DND-41 (cell line): ENCODE data around the gene CD4.
A peak's percentile ranks its signal among the peaks of the same experiment; 100 is the strongest.

Source experiments
- ATAC-seq: fragments of 200-7000 bp; cut with Tn5 transposase; 3 replicates; pipeline ENCODE4 v1.9.1; 2021; ENCODE audit warnings: low read depth; ENCODE audit not compliant: insufficient read depth
- DNase-seq: peaks from one replicate; pipeline ENCODE4 v3.0.0-alpha.2; 2020
- H2AFZ ChIP-seq: 2 replicates; pipeline ENCODE4 v1.6.0; 2012; ENCODE audit warnings: low read depth, low read length
- H3K27ac ChIP-seq: 2 replicates; pipeline ENCODE4 v1.5.1; 2012; ENCODE audit warnings: low read length, inconsistent platforms
- H3K27me3 ChIP-seq: fragments of 200-600 bp; sonication (generic); 2 replicates; pipeline ENCODE4 v1.6.0; 2012; ENCODE audit warnings: low read length, mild to moderate bottlenecking, inconsistent platforms; ENCODE audit not compliant: insufficient read depth, poor library complexity
- H3K36me3 ChIP-seq: 2 replicates; pipeline ENCODE4 v1.5.1; 2012; ENCODE audit warnings: low read length, inconsistent platforms; ENCODE audit not compliant: insufficient read depth
- H3K4me1 ChIP-seq: 2 replicates; pipeline ENCODE4 v1.5.1; 2012; ENCODE audit warnings: mild to moderate bottlenecking, low read length; ENCODE audit not compliant: insufficient read depth
- H3K4me2 ChIP-seq: 2 replicates; pipeline ENCODE4 v1.6.0; 2012; ENCODE audit warnings: mild to moderate bottlenecking, moderate library complexity, low read length, inconsistent platforms; ENCODE audit not compliant: insufficient read depth
- H3K4me3 ChIP-seq, 2 experiments: fragments of 200-600 bp in 1 of 2; shearing (Covaris generic) in 1 of 2; 2 replicates each; pipeline ENCODE4 v1.5.1; 2012 to 2016; ENCODE audit warnings: inconsistent platforms in 2 of 2, low read length in 2 of 2, mild to moderate bottlenecking in 2 of 2, low read depth in 1 of 2, moderate library complexity in 1 of 2
- H3K79me2 ChIP-seq: 2 replicates; pipeline ENCODE4 v1.6.0; 2012; ENCODE audit warnings: low read length, inconsistent platforms; ENCODE audit not compliant: insufficient read depth
- H3K9ac ChIP-seq: 2 replicates; pipeline ENCODE4 v1.6.0; 2012; ENCODE audit warnings: low read depth, mild to moderate bottlenecking, inconsistent platforms, low read length, moderate library complexity
- H3K9me3 ChIP-seq: 2 replicates; pipeline ENCODE4 v1.5.1; 2012; ENCODE audit warnings: low read length, moderate library complexity, mild to moderate bottlenecking, inconsistent platforms; ENCODE audit not compliant: insufficient read depth, severe bottlenecking
- H4K20me1 ChIP-seq: 2 replicates; pipeline ENCODE4 v1.6.0; 2012; ENCODE audit warnings: low read length; ENCODE audit not compliant: insufficient read depth
- EZH2 ChIP-seq: IDR thresholded peaks from 3 replicates; pipeline ENCODE4 v1.6.1; 2012; ENCODE audit warnings: borderline replicate concordance, low read depth, mild to moderate bottlenecking, moderate library complexity, low read length, inconsistent platforms; ENCODE audit not compliant: severe bottlenecking
- TF ChIP-seq, protein P1 (sequence below): IDR thresholded peaks from 2 replicates; pipeline ENCODE4 v1.5.1; 2012; ENCODE audit warnings: borderline replicate concordance, low read length, moderate library complexity, mild to moderate bottlenecking; ENCODE audit not compliant: poor library complexity, severe bottlenecking; ENCODE audit errors: extremely low read depth

Gene CD4

GRCh38 chr12:6849976-6850560, 60.7 kb downstream of the CD4 start:
- H3K79me2 ChIP-seq = peaks cover 49% of the 10 kb centered on the region
- DNase-seq (no peak), ATAC-seq (no peak)
- H2AFZ ChIP-seq = no peak overlapping the region
- no peaks in the 10 kb centered on the region for H3K9me3 ChIP-seq
- peak overlapping the region; percentile 81 for H3K9ac ChIP-seq
- H3K27ac ChIP-seq = peak overlapping the region; percentile 99
- H3K4me3 ChIP-seq = peak overlapping the region; percentile 73 to 87
- H4K20me1 ChIP-seq = peaks cover 27% of the 10 kb centered on the region
- H3K4me2 ChIP-seq = peak overlapping the region; percentile 95
- H3K27me3 ChIP-seq = no peaks in the 10 kb centered on the region
- no peak for TF ChIP-seq EZH2
- peaks cover 57% of the 10 kb centered on the region for H3K36me3 ChIP-seq
- peaks cover 37% of the 10 kb centered on the region for H3K4me1 ChIP-seq

GRCh38 chr12:6850796-6851152, 61.4 kb downstream of the CD4 start:
- H3K27me3 ChIP-seq = no peaks in the 10 kb centered on the region
- peak overlapping the region; percentile 51 for H2AFZ ChIP-seq
- no peaks in the 10 kb centered on the region for H3K9me3 ChIP-seq
- peaks cover 57% of the 10 kb centered on the region for H3K79me2 ChIP-seq
- peaks cover 64% of the 10 kb centered on the region for H3K36me3 ChIP-seq
- H3K27ac ChIP-seq = peak overlapping the region; percentile 99
- H3K4me3 ChIP-seq = peak overlapping the region; percentile 73 to 87
- peaks cover 29% of the 10 kb centered on the region for H4K20me1 ChIP-seq
- peak overlapping the region; percentile 81 for H3K9ac ChIP-seq
- peak overlapping the region; percentile 95 for H3K4me2 ChIP-seq
- H3K4me1 ChIP-seq = peaks cover 37% of the 10 kb centered on the region
- TF ChIP-seq, protein P1, sequence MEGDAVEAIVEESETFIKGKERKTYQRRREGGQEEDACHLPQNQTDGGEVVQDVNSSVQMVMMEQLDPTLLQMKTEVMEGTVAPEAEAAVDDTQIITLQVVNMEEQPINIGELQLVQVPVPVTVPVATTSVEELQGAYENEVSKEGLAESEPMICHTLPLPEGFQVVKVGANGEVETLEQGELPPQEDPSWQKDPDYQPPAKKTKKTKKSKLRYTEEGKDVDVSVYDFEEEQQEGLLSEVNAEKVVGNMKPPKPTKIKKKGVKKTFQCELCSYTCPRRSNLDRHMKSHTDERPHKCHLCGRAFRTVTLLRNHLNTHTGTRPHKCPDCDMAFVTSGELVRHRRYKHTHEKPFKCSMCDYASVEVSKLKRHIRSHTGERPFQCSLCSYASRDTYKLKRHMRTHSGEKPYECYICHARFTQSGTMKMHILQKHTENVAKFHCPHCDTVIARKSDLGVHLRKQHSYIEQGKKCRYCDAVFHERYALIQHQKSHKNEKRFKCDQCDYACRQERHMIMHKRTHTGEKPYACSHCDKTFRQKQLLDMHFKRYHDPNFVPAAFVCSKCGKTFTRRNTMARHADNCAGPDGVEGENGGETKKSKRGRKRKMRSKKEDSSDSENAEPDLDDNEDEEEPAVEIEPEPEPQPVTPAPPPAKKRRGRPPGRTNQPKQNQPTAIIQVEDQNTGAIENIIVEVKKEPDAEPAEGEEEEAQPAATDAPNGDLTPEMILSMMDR = no peak
- no peak for TF ChIP-seq EZH2
- DNase-seq = no peak
- no peak for ATAC-seq

GRCh38 chr12:6851153-6851920, 62.0 kb downstream of the CD4 start, which contains the start of gene CDCA3:
TSS of gene CDCA3 (minus strand) at chr12:6851286. CDS start at chr12:6850952, 334 bp downstream.
- peak within 1 kb of the TSS; percentile 92 for H2AFZ ChIP-seq
- peak within 1 kb of the TSS; percentile 99 for H3K27ac ChIP-seq
- H3K9ac ChIP-seq = peak within 1 kb of the TSS; percentile 81
- H3K9me3 ChIP-seq = no peaks in the 10 kb centered on the region
- ATAC-seq (peak; percentile 70), DNase-seq (peak; percentile 98)
- peak within 1 kb of the TSS; percentile 95 for H3K4me2 ChIP-seq
- peaks cover 59% of the 10 kb centered on the region for H3K79me2 ChIP-seq
- H3K27me3 ChIP-seq = no peaks in the 10 kb centered on the region
- H3K4me3 ChIP-seq = peak within 1 kb of the TSS; percentile 73 to 87
- H3K36me3 ChIP-seq = peaks cover 69% of the 10 kb centered on the region
- peaks cover 29% of the 10 kb centered on the region for H4K20me1 ChIP-seq
- no peak for TF ChIP-seq EZH2
- TF ChIP-seq, protein P1 = no peak
- H3K4me1 ChIP-seq = peaks cover 37% of the 10 kb centered on the region
